ENCODE data around the gene SORCS2.

DNA sequence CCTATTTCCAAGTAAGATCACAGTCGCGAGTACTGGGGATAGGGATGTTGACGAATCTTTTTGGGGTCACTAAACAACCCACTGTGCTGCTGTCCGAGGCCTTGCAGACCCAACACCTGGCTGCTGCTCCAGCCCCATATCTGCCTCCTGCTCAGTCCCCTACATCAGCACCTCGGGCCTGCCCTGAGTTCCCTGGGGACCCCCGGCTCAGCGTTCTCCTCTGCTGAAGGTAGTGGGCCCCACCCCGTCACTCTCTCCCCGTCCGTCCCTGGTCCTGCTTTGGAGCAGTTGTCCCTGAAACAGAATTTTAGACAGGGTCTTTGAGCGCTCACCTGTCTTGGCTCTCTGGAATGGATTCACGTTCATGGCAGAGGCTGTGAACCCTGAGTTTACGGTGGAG is 444.8 kb downstream of the SORCS2 start:
- TF ChIP-seq, protein P1, sequence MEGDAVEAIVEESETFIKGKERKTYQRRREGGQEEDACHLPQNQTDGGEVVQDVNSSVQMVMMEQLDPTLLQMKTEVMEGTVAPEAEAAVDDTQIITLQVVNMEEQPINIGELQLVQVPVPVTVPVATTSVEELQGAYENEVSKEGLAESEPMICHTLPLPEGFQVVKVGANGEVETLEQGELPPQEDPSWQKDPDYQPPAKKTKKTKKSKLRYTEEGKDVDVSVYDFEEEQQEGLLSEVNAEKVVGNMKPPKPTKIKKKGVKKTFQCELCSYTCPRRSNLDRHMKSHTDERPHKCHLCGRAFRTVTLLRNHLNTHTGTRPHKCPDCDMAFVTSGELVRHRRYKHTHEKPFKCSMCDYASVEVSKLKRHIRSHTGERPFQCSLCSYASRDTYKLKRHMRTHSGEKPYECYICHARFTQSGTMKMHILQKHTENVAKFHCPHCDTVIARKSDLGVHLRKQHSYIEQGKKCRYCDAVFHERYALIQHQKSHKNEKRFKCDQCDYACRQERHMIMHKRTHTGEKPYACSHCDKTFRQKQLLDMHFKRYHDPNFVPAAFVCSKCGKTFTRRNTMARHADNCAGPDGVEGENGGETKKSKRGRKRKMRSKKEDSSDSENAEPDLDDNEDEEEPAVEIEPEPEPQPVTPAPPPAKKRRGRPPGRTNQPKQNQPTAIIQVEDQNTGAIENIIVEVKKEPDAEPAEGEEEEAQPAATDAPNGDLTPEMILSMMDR (IDR thresholded peaks at IDR 0.05): no peak
- TF ChIP-seq EZH2 (IDR thresholded peaks at IDR 0.05; ENCODE audit: borderline replicate concordance, insufficient read depth, low read depth, low read length, poor library complexity, severe bottlenecking): no peak
